Loucy (cell line): ENCODE data around the gene SCO1.
"Not testable (repeated sequence)": the region's sequence is repeated elsewhere in the genome, so short reads cannot be mapped to it uniquely, and the experiment has no call there.

Experiments
- H2AFZ ChIP-seq: fragments of 200-600 bp; sonication (generic); 2 replicates; pipeline ENCODE4 v1.6.0; 2016; ENCODE audit warnings: antibody characterized with exemption, mild to moderate bottlenecking, low read length, moderate library complexity
- H3F3A ChIP-seq: fragments of 200-600 bp; 2 replicates; pipeline ENCODE4 v1.6.0; 2016; ENCODE audit warnings: antibody characterized with exemption, low read depth, mild to moderate bottlenecking
- H3K27me3 ChIP-seq: fragments of 200-600 bp; sonication (generic); 2 replicates; pipeline ENCODE4 v1.6.1; 2014; ENCODE audit warnings: low read length, mild to moderate bottlenecking; ENCODE audit not compliant: insufficient read depth, poor library complexity, severe bottlenecking
- H3K36me3 ChIP-seq: fragments of 200-600 bp; sonication (generic); 2 replicates; pipeline ENCODE4 v1.6.1; 2016; ENCODE audit warnings: low read length; ENCODE audit not compliant: insufficient read depth
- H3K4me1 ChIP-seq: fragments of 200-600 bp; sonication (generic); 2 replicates; pipeline ENCODE4 v1.5.1; 2014; ENCODE audit warnings: low read length, mild to moderate bottlenecking; ENCODE audit not compliant: insufficient read depth, poor library complexity, severe bottlenecking
- H3K4me2 ChIP-seq: fragments of 200-600 bp; sonication (generic); 2 replicates; pipeline ENCODE4 v1.6.0; 2014; ENCODE audit warnings: antibody characterized with exemption, low read length, low read depth, mild to moderate bottlenecking; ENCODE audit not compliant: poor library complexity, severe bottlenecking
- H3K4me3 ChIP-seq: fragments of 200-600 bp; sonication (generic); 2 replicates; pipeline ENCODE4 v1.5.1; 2014; ENCODE audit warnings: low read length, mild to moderate bottlenecking, mixed read lengths; ENCODE audit not compliant: poor library complexity, severe bottlenecking
- H3K79me2 ChIP-seq: fragments of 200-600 bp; sonication (generic); 2 replicates; pipeline ENCODE4 v1.6.1; 2014; ENCODE audit warnings: low read length; ENCODE audit not compliant: insufficient read depth
- H3K9ac ChIP-seq: fragments of 200-600 bp; sonication (generic); 2 replicates; pipeline ENCODE4 v1.6.0; 2014; ENCODE audit warnings: mild to moderate bottlenecking, low read depth, low read length, moderate library complexity; ENCODE audit not compliant: poor library complexity, severe bottlenecking
- H3K9me2 ChIP-seq: fragments of 200-600 bp; sonication (generic); replicated peaks from 2 replicates; pipeline ENCODE4 v1.6.1; 2016; ENCODE audit warnings: low read depth, low read length, mixed read lengths
- H3K9me3 ChIP-seq: fragments of 200-600 bp; sonication (generic); 2 replicates; pipeline ENCODE4 v1.6.1; 2014; ENCODE audit warnings: mild to moderate bottlenecking, antibody characterized with exemption, low read length, low read depth; ENCODE audit not compliant: insufficient read depth
- H4K20me1 ChIP-seq: fragments of 200-600 bp; sonication (generic); 2 replicates; pipeline ENCODE4 v1.6.0; 2014; ENCODE audit warnings: antibody characterized with exemption, low read length, mild to moderate bottlenecking; ENCODE audit not compliant: insufficient read depth, poor library complexity, severe bottlenecking
- EZH2phosphoT487 ChIP-seq: fragments of 200-600 bp; IDR thresholded peaks from 2 replicates; pipeline ENCODE4 v1.6.1; 2018; ENCODE audit warnings: antibody characterized with exemption, mild to moderate bottlenecking, moderate library complexity, borderline replicate concordance
- TF ChIP-seq, protein P1 (sequence below): fragments of 200-600 bp; sonication (generic); conservative IDR thresholded peaks from 2 replicates; pipeline ENCODE4 v1.5.1; 2014; ENCODE audit warnings: mild to moderate bottlenecking, antibody characterized with exemption, low read length

Gene SCO1

DNA sequence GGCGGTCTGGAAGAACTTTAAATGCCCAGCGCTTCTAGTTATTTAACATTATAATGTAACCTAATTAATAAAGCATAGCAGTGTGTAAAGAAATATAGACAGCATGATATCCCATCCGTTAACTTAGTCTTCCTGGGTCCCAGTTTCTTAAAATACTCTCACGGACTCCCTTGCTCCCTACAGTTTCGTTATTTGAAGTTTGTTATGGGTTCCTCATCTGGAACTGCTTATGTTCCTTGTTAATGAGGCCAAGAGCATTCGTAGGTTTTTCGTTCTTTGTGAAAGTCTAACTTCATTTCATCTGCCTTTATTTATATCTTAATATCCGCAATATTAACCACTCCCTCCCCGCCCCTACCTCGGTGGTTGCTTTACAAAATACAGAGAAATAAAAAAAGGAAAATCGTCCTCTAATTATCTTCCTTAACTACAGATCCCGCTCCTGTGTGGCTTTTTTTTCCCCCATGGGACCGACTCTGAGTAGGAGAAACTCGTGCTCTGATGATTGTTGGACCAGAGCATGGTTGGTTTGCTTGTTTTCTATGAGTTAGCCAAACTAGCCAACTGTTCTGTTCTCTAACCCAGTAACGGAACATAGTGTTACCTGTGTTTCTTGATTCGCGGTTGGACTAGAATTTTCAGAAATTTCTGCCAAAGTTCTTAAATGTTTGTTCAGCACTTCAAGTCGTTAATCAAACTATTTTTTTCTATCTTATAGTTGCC, 924 bp upstream of the SCO1 start:
- Histone ChIP-seq H3K4me3 (peak overlapping the region; percentile 84), H3K36me3 (peaks cover 9% of the 10 kb centered on the region; the same call in 1 of the 2 replicates), H2AFZ (peak overlapping the region; percentile 57; the same call in 1 of the 2 replicates), H3K9ac (peak overlapping the region; percentile 88), H3K4me1 (peaks cover 63% of the 10 kb centered on the region), H3K9me3 (no peaks in the 10 kb centered on the region), H3K79me2 (peaks cover 79% of the 10 kb centered on the region), H4K20me1 (peaks cover 27% of the 10 kb centered on the region), H3K4me2 (peak overlapping the region; percentile 91), H3K27me3 (no peaks in the 10 kb centered on the region), H3F3A (0 out of 2 replicates have a peak, but pooled peaks cover 3% of the 10 kb centered on the region), H3K9me2 (no peaks in the 10 kb centered on the region)
- TF ChIP-seq, protein P1, sequence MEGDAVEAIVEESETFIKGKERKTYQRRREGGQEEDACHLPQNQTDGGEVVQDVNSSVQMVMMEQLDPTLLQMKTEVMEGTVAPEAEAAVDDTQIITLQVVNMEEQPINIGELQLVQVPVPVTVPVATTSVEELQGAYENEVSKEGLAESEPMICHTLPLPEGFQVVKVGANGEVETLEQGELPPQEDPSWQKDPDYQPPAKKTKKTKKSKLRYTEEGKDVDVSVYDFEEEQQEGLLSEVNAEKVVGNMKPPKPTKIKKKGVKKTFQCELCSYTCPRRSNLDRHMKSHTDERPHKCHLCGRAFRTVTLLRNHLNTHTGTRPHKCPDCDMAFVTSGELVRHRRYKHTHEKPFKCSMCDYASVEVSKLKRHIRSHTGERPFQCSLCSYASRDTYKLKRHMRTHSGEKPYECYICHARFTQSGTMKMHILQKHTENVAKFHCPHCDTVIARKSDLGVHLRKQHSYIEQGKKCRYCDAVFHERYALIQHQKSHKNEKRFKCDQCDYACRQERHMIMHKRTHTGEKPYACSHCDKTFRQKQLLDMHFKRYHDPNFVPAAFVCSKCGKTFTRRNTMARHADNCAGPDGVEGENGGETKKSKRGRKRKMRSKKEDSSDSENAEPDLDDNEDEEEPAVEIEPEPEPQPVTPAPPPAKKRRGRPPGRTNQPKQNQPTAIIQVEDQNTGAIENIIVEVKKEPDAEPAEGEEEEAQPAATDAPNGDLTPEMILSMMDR: no peak
- TF ChIP-seq EZH2phosphoT487: no peak

DNA sequence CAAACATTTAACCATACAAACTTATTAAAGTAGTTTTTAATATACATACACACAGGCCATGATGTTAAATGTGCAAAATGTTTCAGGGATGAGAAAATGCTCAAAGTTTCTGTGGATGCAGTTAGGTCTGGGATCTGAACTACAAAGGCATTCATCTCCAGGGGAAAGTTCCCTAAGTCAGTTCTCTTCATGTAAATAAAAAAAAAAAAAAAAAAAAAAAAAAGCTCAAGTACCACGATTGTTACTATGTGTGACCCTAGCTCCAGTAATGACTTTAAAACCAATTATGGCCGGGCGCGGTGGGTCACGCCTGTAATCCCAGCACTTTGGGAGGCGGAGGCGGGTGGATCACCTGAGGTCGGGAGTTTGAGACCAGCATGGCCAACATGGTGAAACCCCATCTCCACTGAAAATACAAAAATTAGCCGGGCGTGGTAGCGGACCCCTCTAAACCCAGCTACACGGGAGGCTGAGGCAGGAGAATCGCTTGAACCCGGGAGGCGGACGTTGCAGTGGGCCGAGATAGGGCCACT, 1.4 kb downstream of the SCO1 start:
- Histone ChIP-seq H3K4me1 (peaks cover 61% of the 10 kb centered on the region), H3K4me2 (peak overlapping the region; percentile 100), H3K9ac (peak overlapping the region; percentile 88), H3K79me2 (peaks cover 77% of the 10 kb centered on the region), H4K20me1 (peaks cover 34% of the 10 kb centered on the region), H3K4me3 (peak overlapping the region; percentile 84), H3K36me3 (peaks cover 30% of the 10 kb centered on the region; the same call in 1 of the 2 replicates)
- H3F3A ChIP-seq, H3K27me3 ChIP-seq, H3K9me3 ChIP-seq, H3K9me2 ChIP-seq, H2AFZ ChIP-seq: not testable (repeated sequence)

DNA sequence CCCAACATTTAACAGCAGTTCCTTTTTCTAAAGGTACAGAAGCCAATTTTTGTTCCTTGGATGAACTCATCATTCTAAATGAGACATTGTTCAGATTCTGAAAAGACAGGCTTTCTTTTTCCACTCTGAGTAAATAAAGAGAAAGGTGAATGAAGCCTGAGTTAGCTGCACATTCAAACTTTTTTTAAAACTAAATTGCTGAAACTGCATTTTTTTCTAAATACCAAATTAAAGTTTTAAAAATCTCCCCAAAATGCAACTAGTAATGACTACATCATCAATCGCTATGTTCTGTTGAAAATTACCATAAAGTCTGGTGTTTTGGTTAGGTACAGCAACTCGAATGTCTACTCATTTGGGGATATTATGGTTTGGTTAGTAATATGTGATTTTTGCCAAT, 9.8 kb downstream of the SCO1 start:
- Histone ChIP-seq H4K20me1 (peaks cover 20% of the 10 kb centered on the region), H2AFZ (no peak overlapping the region), H3K4me1 (peaks cover 28% of the 10 kb centered on the region), H3K27me3 (no peaks in the 10 kb centered on the region), H3K9me2 (no peaks in the 10 kb centered on the region), H3K36me3 (peaks cover 66% of the 10 kb centered on the region), H3K79me2 (peaks cover 46% of the 10 kb centered on the region), H3K4me3 (no peak overlapping the region), H3K4me2 (peak overlapping the region; percentile 6), H3K9ac (peak overlapping the region; percentile 22), H3F3A (no peaks in the 10 kb centered on the region), H3K9me3 (no peaks in the 10 kb centered on the region)
- TF ChIP-seq EZH2phosphoT487: no peak
- TF ChIP-seq, protein P1: no peak
